HFFc6 (cell line): ENCODE measurements around the gene SIVA1. TPM values are rescaled to one million over a fixed set of nuclear protein-coding genes. Genes with fewer than 3 reads are reported as not detected.

Experiments used
- DNase-seq: peaks from one replicate; pipeline ENCODE4 v3.0.0-alpha.2; 2018
- H3K27ac Mint-ChIP-seq: 2 replicates; pipeline ENCODE4 v1.8.0; 2020; ENCODE audit warnings: mild to moderate bottlenecking, mixed read lengths
- H3K27me3 Mint-ChIP-seq: 2 replicates; pipeline ENCODE4 v1.8.0; 2021; ENCODE audit warnings: mild to moderate bottlenecking, moderate library complexity, mixed read lengths; ENCODE audit not compliant: insufficient read depth
- H3K36me3 Mint-ChIP-seq: 2 replicates; pipeline ENCODE4 v1.8.0; 2021; ENCODE audit warnings: low read depth, mixed read lengths
- H3K4me1 Mint-ChIP-seq: 2 replicates; pipeline ENCODE4 v1.8.0; 2020; ENCODE audit warnings: low read depth, mixed read lengths
- H3K4me3 Mint-ChIP-seq: 2 replicates; pipeline ENCODE4 v1.8.0; 2020; ENCODE audit warnings: mild to moderate bottlenecking, moderate library complexity, mixed read lengths
- H3K9me3 Mint-ChIP-seq: 2 replicates; pipeline ENCODE4 v1.8.0; 2020; ENCODE audit warnings: mild to moderate bottlenecking, mixed read lengths
- total RNA-seq, 6 experiments: library from RNA; stranded (reverse); fragmentation: NEBNext Ultra II Directional; extraction: Animal tissue kit (Norgen Biotek cat#: 25700); gene quantifications; 2 replicates in 1 of 6; 3 replicates in 5 of 6; pipeline ENCODE4 v1.2.3, GENCODE V29; 2021
- TF ChIP-seq, protein P1 (sequence below): fragments of 200-600 bp; sonication (generic); IDR thresholded peaks from 2 replicates; pipeline ENCODE4 v1.5.0; 2021; ENCODE audit warnings: antibody characterized with exemption, mild to moderate bottlenecking

Gene SIVA1
- total RNA-seq, 6 experiments from 2014 or later: 78.3 to 95.8 (median 82.5) TPM

DNA sequence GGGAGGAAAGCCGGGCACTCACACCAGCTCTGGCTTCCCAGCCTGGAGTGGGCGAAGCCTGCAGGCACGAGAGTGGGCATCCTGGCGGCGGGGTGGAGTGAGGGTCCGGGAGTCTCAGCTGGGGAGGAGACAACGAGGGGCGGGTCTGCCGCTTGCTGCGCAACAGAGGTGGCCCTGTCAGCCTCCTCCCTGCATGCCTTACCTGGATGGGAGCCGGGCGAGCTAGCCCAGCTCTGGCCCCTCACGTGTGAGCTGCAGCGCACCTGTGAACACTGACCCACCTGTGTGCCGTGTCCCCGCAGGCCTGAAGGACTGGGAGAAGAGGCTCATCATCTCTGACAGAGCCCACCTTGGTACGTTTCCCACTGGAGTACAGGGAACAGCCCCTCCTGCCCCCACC, 13.9 kb upstream of the SIVA1 start:
- H3K27me3 Mint-ChIP-seq: peaks cover 5% of the 10 kb centered on the region
- peaks cover 19% of the 10 kb centered on the region for H3K4me1 Mint-ChIP-seq
- no peak overlapping the region for H3K27ac Mint-ChIP-seq
- no peak for DNase-seq
- TF ChIP-seq, protein P1, sequence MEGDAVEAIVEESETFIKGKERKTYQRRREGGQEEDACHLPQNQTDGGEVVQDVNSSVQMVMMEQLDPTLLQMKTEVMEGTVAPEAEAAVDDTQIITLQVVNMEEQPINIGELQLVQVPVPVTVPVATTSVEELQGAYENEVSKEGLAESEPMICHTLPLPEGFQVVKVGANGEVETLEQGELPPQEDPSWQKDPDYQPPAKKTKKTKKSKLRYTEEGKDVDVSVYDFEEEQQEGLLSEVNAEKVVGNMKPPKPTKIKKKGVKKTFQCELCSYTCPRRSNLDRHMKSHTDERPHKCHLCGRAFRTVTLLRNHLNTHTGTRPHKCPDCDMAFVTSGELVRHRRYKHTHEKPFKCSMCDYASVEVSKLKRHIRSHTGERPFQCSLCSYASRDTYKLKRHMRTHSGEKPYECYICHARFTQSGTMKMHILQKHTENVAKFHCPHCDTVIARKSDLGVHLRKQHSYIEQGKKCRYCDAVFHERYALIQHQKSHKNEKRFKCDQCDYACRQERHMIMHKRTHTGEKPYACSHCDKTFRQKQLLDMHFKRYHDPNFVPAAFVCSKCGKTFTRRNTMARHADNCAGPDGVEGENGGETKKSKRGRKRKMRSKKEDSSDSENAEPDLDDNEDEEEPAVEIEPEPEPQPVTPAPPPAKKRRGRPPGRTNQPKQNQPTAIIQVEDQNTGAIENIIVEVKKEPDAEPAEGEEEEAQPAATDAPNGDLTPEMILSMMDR: no peak
- H3K4me3 Mint-ChIP-seq: no peak overlapping the region
- H3K9me3 Mint-ChIP-seq: no peaks in the 10 kb centered on the region
- H3K36me3 Mint-ChIP-seq: no peaks in the 10 kb centered on the region

DNA sequence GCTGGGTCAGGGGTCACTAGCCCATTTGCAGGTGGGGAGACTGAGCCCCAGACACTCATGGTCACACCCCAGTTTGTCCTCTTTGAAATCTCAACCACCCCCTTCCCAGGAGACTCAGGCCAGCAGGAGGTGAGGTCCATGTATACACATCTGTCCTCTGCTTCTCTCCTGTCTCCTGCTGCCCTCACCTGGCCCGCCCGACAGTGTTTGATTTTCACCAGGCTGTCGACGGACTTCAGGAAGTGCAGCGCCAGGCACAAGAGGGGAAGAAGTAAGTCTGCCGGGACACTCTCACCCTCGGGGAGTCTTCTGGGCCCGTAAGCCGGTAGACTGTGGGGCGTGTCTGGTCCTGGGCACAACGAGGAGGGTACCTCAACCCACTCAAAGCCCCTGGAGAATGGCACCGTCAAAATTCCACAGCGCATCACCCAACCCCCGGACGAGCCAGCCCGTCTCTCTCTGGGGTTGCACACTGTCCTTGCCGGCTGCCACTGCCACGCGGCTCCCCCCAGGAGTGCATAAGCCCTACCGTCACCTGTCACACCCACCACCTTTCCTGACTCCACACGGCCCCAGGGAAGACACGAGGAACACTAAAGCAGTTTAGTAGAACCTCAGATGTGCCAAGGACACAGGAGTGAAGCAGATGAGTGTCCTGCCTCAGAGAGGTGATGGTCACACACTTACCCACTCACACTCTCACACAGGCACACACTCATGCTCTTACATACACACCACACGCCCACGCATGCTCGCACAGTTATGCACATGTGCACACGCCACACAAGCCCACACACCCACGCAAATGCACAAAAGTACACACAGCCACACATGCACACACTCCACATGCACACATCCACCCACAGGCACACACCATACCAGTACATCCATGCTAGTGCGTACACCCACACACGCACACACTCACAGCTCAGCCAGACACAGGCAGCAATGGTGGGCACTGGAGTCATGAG, 13.1 kb upstream of the SIVA1 start:
- no peak for DNase-seq
- H3K9me3 Mint-ChIP-seq: no peaks in the 10 kb centered on the region

DNA sequence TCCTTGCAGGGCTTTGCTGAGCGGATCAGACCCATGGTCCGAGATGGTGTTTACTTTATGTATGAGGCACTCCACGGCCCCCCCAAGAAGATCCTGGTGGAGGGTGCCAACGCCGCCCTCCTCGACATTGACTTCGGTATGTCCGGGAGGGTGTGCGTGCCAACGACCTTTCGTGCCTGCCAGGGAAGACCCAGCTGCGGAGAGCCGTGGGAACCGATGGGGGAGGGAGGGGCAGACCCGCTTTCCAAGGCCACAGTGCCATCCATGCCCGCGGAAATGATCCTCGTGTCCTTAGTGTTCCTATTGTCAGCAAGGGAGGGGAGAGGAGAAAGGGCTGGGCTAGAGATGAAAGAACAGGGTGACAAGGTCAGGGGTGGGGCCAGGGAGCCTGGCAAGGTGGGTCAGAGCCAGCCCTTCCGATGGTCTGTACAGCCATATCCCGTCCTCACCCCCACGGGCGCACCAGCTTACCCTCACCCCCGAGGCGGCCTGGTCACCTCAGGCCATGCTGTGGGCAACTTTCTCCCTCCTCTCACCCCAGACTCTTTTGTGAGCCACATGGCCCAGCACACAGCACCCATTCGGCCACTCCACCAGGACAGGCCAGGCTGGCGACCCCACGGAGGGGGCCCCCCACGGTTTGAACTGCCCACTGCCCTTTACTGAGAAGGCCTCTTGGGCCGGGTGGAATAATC, 11.7 kb upstream of the SIVA1 start:
- TF ChIP-seq, protein P1: no peak
- no peaks in the 10 kb centered on the region for H3K36me3 Mint-ChIP-seq
- no peaks in the 10 kb centered on the region for H3K9me3 Mint-ChIP-seq
- H3K27ac Mint-ChIP-seq: no peak overlapping the region
- H3K4me1 Mint-ChIP-seq: peaks cover 11% of the 10 kb centered on the region
- no peak for DNase-seq
- H3K27me3 Mint-ChIP-seq: peaks cover 4% of the 10 kb centered on the region; the same call in 1 of the 2 replicates
- H3K4me3 Mint-ChIP-seq: no peak overlapping the region

More for the DNA sequence above, 13.1 kb upstream of the SIVA1 start:
- no peaks in the 10 kb centered on the region for H3K36me3 Mint-ChIP-seq
- no peak overlapping the region for H3K4me3 Mint-ChIP-seq
- H3K27me3 Mint-ChIP-seq: peaks cover 5% of the 10 kb centered on the region; the same call in 1 of the 2 replicates
- TF ChIP-seq, protein P1: no peak
- peaks cover 19% of the 10 kb centered on the region for H3K4me1 Mint-ChIP-seq
- no peak overlapping the region for H3K27ac Mint-ChIP-seq

DNA sequence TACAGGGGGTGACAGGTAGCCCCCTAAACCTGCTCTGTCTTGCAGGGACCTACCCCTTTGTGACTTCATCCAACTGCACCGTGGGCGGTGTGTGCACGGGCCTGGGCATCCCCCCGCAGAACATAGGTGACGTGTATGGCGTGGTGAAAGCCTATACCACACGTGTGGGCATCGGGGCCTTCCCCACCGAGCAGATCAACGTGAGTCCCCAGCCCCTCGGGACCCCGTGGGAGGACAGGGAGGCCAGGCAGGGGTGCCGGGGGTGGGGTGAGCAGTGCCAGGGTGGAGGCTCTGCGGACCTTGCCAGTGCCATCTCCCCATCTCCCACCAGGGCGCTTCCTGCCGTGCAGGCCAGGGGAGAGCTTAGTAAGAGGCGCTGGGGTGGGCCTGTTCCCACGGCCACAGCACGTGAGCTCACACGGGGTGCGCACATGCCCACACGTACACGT, 11.1 kb upstream of the SIVA1 start:
- TF ChIP-seq, protein P1: no peak
- peaks cover 7% of the 10 kb centered on the region; the same call in 1 of the 2 replicates for H3K4me1 Mint-ChIP-seq
- no peaks in the 10 kb centered on the region for H3K36me3 Mint-ChIP-seq
- DNase-seq: no peak
- H3K9me3 Mint-ChIP-seq: no peaks in the 10 kb centered on the region
- peaks cover 2% of the 10 kb centered on the region; the same call in 1 of the 2 replicates for H3K27me3 Mint-ChIP-seq
- H3K4me3 Mint-ChIP-seq: no peak overlapping the region
- H3K27ac Mint-ChIP-seq: no peak overlapping the region

DNA sequence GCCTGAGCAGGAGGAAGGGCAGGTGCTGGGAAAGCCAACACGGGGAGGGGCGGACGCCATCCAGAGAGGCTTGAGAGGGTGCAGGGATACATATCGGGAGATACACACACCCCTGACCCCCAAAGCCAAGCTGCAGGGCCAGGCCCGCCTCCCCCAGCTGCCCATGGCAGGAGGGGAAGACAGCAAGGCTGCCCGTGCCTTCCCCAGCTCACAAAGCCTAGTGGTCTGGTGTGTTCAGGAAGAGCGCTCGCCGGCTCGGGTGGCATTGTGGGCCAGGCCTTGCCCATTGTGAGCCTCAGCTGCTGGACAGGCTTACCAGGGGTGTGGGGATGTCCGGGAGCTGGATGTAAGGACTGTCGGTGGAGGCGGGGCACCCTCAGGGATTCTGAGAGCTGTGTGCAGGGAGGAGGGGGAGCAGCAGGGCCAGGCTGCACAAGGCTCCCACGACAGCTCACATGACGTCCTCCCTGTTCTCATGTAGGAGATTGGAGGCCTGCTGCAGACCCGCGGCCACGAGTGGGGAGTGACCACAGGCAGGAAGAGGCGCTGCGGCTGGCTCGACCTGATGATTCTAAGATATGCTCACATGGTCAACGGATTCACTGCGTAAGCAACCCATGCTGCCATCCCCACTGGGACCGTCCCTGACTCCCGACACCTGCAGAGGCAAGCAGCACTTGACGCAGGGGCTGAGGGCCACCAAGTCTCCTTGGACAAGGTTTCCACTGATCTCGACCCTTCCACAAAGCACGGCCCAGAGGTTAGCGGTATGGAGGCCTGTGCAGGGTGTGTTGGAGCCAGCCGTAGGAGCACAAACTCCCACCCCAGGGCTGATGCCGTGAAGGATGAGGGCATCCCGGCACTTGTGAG, 10.1 kb upstream of the SIVA1 start:
- TF ChIP-seq, protein P1: no peak
- no peak overlapping the region for H3K4me3 Mint-ChIP-seq
- H3K27ac Mint-ChIP-seq: no peak overlapping the region
- H3K4me1 Mint-ChIP-seq: peaks cover 7% of the 10 kb centered on the region; the same call in 1 of the 2 replicates
- H3K27me3 Mint-ChIP-seq: peaks cover 2% of the 10 kb centered on the region
- H3K36me3 Mint-ChIP-seq: no peaks in the 10 kb centered on the region
- no peak for DNase-seq
- no peaks in the 10 kb centered on the region for H3K9me3 Mint-ChIP-seq
